Right kidney (tissue), 1 donor: ENCODE data around the gene CYP4F3.
"Not testable (repeated sequence)": the region's sequence is repeated elsewhere in the genome, so short reads cannot be mapped to it uniquely, and the experiment has no call there.

Experiments
- DNase-seq: peaks from one replicate; pipeline ENCODE4 v3.0.0-alpha.2; 2016

Gene CYP4F3

GRCh38 chr19:15631817-15632216 is 8.9 kb upstream of the CYP4F3 start:
- no peak for DNase-seq

- DNase-seq, result no peak
These were observed 7.4 kb upstream of the CYP4F3 start for GRCh38 chr19:15633082-15633835.

GRCh38 chr19:15634105-15634504 is 6.6 kb upstream of the CYP4F3 start:
- no peak for DNase-seq

- DNase-seq, result no peak
These were observed 5.5 kb upstream of the CYP4F3 start for GRCh38 chr19:15635016-15635805.

- no peak for DNase-seq
These were observed 4.7 kb upstream of the CYP4F3 start for GRCh38 chr19:15636026-15636425.

GRCh38 chr19:15639596-15639995 is 1.1 kb upstream of the CYP4F3 start:
- no peak for DNase-seq

GRCh38 chr19:15640904-15641597 is 354 bp downstream of the CYP4F3 start:
- DNase-seq, result no peak

- DNase-seq, result no peak
These were observed 1.3 kb downstream of the CYP4F3 start for GRCh38 chr19:15641901-15642491.

GRCh38 chr19:15642807-15643206 is 2.1 kb downstream of the CYP4F3 start:
- DNase-seq, result no peak

- DNase-seq, result no peak
These were observed 2.7 kb downstream of the CYP4F3 start for GRCh38 chr19:15643387-15643786.

- no peak for DNase-seq
These were observed 3.5 kb downstream of the CYP4F3 start for GRCh38 chr19:15644066-15644741.

- DNase-seq, result no peak
These were observed 4.1 kb downstream of the CYP4F3 start for GRCh38 chr19:15644816-15645215.

- DNase-seq, result no peak
These were observed 8.8 kb downstream of the CYP4F3 start for GRCh38 chr19:15649526-15649925.

- DNase-seq, result not testable (repeated sequence)
These were observed 9.4 kb downstream of the CYP4F3 start for GRCh38 chr19:15650123-15650522.

- DNase-seq, result no peak
These were observed 11.1 kb downstream of the CYP4F3 start for GRCh38 chr19:15651791-15652190.

- no peak for DNase-seq
These were observed 12.0 kb downstream of the CYP4F3 start for GRCh38 chr19:15652559-15653278.

GRCh38 chr19:15656467-15656866 is 15.8 kb downstream of the CYP4F3 start:
- no peak for DNase-seq

- DNase-seq, result no peak
These were observed 22.6 kb downstream of the CYP4F3 start for GRCh38 chr19:15663247-15663646.

GRCh38 chr19:15666186-15666585 is 25.5 kb downstream of the CYP4F3 start:
- DNase-seq, result no peak

- no peak for DNase-seq
These were observed 26.2 kb downstream of the CYP4F3 start for GRCh38 chr19:15666883-15667282.

- no peak for DNase-seq
These were observed 28.7 kb downstream of the CYP4F3 start for GRCh38 chr19:15669440-15669839.
